Panc1 (cell line): Measurements from ENCODE around the gene KNDC1.

ENCODE experiments used
- POLR2AphosphoS5 ChIP-seq: IDR thresholded peaks from 2 replicates; pipeline ENCODE4 v1.6.1; 2012; ENCODE audit warnings: mild to moderate bottlenecking, low read depth, low read length, moderate library complexity
- TCF7L2 ChIP-seq: IDR thresholded peaks from 2 replicates; pipeline ENCODE4 v1.6.1; 2011; ENCODE audit warnings: mild to moderate bottlenecking, low read depth, low read length, inconsistent platforms
- TF ChIP-seq, protein P1 (sequence below): fragments of 450-650 bp; IDR thresholded peaks from 2 replicates; pipeline ENCODE4 v1.5.1; 2017; ENCODE audit warnings: mild to moderate bottlenecking
- TF ChIP-seq, protein P2 (sequence below), 2 experiments: IDR thresholded peaks; 2 replicates each; pipeline ENCODE4 v1.6.1; 2011 to 2012; ENCODE audit warnings: low read depth in 2 of 2, control low read depth in 1 of 2, low read length in 1 of 2, mild to moderate bottlenecking in 1 of 2, moderate library complexity in 1 of 2; ENCODE audit not compliant: insufficient read depth in 1 of 2

DNA sequence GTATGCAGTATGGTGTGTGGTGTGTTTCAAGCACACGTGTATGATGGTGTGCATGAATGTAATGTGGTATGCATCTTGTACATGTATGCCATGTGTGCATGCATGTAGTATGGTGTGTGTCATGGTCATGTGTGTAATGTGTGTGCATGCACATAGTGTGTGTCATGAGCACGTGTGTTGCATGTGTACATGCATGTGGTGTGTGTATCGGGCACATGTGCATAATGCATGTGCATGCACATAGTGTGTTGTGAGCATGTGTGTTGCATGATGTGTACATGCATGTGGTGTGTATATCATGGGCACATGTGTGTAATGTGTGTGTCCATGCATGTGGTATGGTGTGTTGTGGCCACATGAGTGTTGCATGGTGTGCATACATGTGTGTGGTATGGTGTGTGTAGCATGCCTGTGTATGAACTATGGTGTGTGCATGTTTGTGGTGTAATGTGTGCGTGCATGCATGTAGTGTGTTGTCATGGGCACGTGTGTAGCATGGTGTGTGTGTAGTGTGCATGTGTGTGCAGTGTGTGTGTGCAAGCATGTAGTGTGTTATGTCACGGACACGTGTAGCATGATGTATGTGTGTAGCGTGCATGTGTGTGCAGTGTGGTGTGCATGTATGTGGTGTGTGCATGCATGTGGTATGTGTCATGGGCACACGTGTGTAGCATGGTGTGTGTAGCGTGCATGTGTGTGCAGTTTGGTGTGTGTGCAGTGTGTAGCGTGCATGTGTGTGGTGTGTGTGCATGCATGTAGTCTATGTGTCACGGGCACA, 17.6 kb downstream of the KNDC1 start:
- TF ChIP-seq, protein P1, sequence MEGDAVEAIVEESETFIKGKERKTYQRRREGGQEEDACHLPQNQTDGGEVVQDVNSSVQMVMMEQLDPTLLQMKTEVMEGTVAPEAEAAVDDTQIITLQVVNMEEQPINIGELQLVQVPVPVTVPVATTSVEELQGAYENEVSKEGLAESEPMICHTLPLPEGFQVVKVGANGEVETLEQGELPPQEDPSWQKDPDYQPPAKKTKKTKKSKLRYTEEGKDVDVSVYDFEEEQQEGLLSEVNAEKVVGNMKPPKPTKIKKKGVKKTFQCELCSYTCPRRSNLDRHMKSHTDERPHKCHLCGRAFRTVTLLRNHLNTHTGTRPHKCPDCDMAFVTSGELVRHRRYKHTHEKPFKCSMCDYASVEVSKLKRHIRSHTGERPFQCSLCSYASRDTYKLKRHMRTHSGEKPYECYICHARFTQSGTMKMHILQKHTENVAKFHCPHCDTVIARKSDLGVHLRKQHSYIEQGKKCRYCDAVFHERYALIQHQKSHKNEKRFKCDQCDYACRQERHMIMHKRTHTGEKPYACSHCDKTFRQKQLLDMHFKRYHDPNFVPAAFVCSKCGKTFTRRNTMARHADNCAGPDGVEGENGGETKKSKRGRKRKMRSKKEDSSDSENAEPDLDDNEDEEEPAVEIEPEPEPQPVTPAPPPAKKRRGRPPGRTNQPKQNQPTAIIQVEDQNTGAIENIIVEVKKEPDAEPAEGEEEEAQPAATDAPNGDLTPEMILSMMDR, result no peak
- TF ChIP-seq, protein P2, sequence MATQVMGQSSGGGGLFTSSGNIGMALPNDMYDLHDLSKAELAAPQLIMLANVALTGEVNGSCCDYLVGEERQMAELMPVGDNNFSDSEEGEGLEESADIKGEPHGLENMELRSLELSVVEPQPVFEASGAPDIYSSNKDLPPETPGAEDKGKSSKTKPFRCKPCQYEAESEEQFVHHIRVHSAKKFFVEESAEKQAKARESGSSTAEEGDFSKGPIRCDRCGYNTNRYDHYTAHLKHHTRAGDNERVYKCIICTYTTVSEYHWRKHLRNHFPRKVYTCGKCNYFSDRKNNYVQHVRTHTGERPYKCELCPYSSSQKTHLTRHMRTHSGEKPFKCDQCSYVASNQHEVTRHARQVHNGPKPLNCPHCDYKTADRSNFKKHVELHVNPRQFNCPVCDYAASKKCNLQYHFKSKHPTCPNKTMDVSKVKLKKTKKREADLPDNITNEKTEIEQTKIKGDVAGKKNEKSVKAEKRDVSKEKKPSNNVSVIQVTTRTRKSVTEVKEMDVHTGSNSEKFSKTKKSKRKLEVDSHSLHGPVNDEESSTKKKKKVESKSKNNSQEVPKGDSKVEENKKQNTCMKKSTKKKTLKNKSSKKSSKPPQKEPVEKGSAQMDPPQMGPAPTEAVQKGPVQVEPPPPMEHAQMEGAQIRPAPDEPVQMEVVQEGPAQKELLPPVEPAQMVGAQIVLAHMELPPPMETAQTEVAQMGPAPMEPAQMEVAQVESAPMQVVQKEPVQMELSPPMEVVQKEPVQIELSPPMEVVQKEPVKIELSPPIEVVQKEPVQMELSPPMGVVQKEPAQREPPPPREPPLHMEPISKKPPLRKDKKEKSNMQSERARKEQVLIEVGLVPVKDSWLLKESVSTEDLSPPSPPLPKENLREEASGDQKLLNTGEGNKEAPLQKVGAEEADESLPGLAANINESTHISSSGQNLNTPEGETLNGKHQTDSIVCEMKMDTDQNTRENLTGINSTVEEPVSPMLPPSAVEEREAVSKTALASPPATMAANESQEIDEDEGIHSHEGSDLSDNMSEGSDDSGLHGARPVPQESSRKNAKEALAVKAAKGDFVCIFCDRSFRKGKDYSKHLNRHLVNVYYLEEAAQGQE (IDR thresholded peaks at IDR 0.05; ENCODE audit: insufficient read depth in 1 of 2, low read depth in 2 of 2, low read length in 1 of 2), result no peak
- TF ChIP-seq POLR2AphosphoS5 (no peak), TCF7L2 (no peak)
